ENCODE results near the gene AJAP1.

GRCh38 chr1:4702932-4703331 is 48.5 kb downstream of the AJAP1 start:
- no peak for TF ChIP-seq EZH2 (IDR thresholded peaks at IDR 0.05; ENCODE audit: low read length, missing control alignments)
- no peak for TF ChIP-seq CTCF (conservative IDR thresholded peaks at IDR 0.05 in 1 of 2, IDR thresholded peaks at IDR 0.05 in 1 of 2; ENCODE audit: low read depth in 1 of 2, low read length in 2 of 2)

Data from fibroblast of lung (primary cell).